DMS 273 (cell line): Measurements from ENCODE around the gene ACKR3.

ENCODE experiments used
- DNase-seq: peaks from one replicate; lab custom pipeline; 2025; ENCODE audit not compliant: unreplicated experiment; lab: John Stamatoyannopoulos, UW

ACKR3 gene

DNA sequence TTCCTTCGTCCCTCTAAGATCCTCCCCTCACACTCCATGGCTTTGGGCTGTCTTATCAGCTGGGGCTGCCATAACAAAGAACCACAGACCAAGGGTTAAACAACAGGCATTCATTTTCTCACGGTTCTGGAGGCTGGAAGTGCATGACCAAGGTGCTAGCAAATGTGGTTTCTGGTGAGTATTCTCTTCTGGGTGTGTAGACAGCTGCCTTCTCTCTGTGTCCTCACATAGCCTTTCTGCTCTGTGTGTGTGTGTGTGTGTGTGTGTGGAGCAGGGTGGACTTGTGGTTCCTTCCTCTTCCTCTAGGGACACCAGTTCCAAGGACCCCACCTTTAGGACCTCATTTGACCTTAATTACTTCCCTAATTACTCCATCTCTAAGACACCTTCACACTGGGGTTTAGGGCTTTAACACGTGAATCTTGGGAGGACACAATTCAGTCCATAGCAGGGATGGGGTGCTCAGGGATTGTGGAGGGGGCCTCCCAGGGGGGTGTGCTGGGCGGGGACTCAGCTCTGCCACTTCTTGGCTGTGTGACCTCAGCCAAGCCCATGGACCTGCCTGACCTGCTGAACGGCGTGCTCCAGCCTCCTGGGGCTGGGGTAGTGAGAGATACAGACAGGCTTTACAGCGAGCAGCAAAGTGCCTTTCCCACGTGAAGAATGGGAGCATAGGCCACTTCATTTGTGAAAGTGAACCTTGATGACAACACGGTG is 38.0 kb downstream of the ACKR3 start:
- DNase-seq, result peak; percentile 73

GRCh38 chr2:236608188-236608525 is 38.5 kb downstream of the ACKR3 start:
- DNase-seq, result no peak

- no peak for DNase-seq
Measured at GRCh38 chr2:236608710-236609109, 39.1 kb downstream of the ACKR3 start.

GRCh38 chr2:236610991-236611821 is 41.6 kb downstream of the ACKR3 start:
- DNase-seq, result no peak

GRCh38 chr2:236612737-236613136 is 43.1 kb downstream of the ACKR3 start:
- peak; percentile 72 for DNase-seq

DNA sequence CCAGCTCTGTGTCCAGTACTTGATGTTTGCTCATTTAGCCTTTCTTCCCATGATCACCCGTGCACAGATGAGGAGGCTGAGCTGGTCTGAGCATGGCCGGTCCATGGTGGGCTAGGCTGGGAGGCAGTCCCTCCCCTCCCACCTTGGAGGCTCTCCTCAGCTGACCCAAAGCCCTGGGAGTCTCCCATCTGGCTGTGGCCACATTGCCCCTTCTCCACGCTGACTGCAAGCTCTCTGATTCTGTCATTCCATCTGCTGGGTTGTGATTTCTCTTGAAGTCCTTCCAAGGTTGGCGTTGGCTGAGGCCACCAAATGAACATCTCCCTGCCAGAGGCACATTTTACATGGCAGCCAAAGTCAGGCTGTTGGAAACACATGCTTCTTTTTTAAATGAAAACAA is 44.0 kb downstream of the ACKR3 start:
- peak; percentile 92 for DNase-seq

DNA sequence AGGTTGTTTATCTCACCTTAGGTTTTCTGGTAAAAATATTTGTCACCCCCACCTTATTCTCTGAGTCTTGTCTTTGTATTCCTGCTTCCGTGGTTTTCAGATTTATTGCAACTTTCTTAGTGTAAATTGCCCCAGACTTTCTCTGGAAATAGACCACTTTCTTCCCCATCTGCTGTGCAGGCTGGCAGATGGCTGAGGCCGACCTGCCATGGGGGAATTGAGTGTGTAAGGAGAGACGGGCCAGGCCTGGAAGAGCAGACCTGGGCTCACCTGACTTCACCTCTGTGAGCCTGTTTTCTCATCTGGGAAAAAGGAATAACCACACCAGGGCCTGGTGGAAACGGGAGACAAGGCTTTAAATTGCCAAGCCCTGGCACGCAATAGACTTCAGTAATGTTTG is 44.9 kb downstream of the ACKR3 start:
- DNase-seq, result peak; percentile 96

GRCh38 chr2:236616031-236616430 is 46.4 kb downstream of the ACKR3 start:
- no peak for DNase-seq

- peak; percentile 94 for DNase-seq
Measured at GRCh38 chr2:236616624-236617023, 47.0 kb downstream of the ACKR3 start.

- DNase-seq, result peak; percentile 65
Measured at GRCh38 chr2:236617221-236617737, 47.7 kb downstream of the ACKR3 start.

DNA sequence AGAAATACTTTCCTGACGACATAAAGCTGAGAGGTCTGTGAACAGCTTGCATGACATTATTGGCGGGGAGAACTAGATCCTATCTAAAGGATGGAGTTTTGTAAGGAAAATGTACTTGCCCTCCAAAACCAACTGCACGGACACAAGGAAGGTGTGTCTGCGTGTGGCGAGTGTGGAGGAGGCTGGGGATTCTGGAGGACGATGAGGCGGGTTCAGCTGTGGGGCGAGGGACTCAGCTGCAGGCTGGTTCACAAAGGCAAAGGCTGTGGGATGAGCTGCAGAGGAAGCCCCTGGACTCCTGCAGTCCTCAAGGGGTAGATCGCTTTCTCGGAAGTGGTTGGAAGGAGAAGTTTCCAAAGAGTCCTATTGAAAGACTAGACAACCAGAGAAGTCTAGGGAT is 48.2 kb downstream of the ACKR3 start:
- peak; percentile 39 for DNase-seq

- DNase-seq, result no peak
Measured at GRCh38 chr2:236618370-236618769, 48.7 kb downstream of the ACKR3 start.

DNA sequence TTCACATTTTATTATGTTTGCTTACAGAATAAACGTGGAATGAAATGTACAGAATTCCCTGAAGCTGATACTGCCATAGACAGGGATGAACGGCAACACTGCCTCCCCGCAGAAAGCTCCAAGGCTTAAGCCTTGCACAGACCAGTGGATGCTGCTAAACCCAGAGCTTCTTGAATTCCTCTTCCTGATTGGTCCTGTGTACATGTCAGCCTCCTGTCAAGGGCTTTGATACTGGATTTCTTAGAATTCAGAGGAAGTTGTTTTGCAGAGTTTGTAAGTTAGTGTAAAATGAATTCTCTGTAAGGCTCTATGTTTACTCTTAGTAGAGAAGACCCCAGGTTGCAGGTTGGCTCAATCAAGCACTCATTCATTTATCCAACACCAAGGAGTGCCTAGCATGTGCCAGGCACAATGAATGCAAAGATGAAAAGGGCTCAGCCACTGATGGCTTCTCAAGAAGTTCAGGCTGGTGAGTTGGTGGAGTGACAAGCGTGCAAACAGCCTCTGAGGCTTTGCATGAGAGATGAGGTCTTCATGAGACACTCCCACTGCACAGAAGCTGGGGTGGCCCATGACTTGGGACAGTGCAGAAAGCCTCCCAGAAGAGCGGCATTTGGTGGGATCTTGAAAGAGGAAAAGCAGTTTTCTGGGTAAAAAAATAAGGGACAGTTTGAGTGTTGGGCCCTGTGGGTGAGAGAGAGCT is 50.4 kb downstream of the ACKR3 start:
- DNase-seq, result no peak

GRCh38 chr2:236621786-236622185 is 52.2 kb downstream of the ACKR3 start:
- no peak for DNase-seq

GRCh38 chr2:236622201-236622600 is 52.6 kb downstream of the ACKR3 start:
- DNase-seq, result no peak

- DNase-seq, result no peak
Measured at GRCh38 chr2:236622660-236623059, 53.0 kb downstream of the ACKR3 start.

- DNase-seq, result no peak
Measured at GRCh38 chr2:236623816-236624215, 54.2 kb downstream of the ACKR3 start.

DNA sequence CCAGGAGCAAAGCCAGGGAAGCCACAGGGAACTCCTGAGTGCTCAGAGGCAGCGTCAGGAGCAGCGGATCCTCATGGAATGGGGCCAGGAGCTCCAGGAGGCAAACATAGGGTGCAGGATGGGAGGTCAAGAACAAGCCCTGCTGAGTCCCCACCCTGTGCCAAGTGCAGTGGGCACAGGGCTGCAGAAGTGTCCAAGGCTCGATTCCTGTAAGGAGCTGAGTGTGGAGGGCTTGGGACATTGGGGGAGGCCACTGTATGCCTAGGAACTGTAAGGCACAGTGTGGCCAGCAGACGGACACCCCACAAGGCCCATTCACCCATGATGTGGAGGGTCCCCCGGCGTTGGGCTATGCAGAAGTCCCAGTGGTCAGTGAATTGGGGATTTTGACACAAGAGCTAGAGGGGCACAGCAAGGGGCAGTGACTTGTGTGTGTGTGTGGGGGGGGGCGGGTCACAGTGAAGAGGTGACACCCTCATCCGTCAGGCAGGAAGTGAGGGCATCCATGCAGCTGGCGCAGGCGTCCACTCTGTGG is 55.6 kb downstream of the ACKR3 start:
- no peak for DNase-seq

- peak; percentile 16 for DNase-seq
Measured at GRCh38 chr2:236626391-236627150, 56.9 kb downstream of the ACKR3 start.

DNA sequence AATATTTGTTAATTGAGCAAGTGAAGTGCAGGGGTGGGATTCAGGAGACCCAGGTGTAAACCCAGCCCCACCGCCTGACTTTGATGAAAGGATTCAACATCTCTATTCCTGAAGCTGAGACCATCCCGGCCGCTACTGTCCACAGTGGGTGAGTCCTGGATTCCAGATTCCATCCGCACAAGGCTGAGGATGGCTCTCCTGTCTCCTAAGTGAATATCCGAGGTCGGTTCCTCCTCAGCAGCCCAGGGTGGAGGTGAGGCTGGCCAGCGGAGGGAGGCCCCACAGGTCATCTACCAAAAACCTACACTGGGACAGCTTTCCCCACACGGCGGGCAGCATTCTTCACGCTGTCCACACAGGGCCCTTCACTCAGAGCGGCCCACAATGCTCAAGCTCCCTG is 57.6 kb downstream of the ACKR3 start:
- DNase-seq, result no peak

DNA sequence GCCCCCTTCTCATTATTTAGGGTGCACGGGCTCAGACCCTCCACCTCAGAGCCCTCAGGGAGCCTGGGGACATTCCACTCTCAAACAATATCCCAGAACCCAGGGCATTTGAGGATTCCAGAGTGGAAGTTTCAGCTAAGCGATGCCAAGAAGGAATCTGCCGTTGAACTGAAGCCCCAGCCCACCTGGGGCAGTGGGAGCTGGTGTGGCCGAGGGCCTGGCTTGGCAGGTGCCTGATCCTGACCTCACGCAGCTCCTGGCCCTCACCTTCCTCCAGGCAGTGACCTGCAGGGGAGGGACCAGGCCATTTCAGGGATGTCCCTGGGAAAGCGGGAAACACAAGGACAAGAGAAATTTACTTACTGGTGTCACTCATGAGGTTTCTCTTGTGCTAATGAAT is 58.2 kb downstream of the ACKR3 start:
- no peak for DNase-seq
